H1 (cell line): Measurements from ENCODE around the gene NEUROG1. TPM values are rescaled to one million over a fixed set of nuclear protein-coding genes. Genes with fewer than 3 reads are reported as not detected.

Experiments
- CTCF ChIA-PET: fragments of 300-600 bp; sonication (Branson Sonifier 250); formaldehyde crosslinking; loops from one replicate; lab custom pipeline; 2021; ENCODE audit not compliant: partially characterized antibody; lab: Charles Lee
- POLR2A ChIA-PET: fragments of 300-600 bp; sonication (Branson Sonifier 250); formaldehyde crosslinking; loops from one replicate; lab custom pipeline; 2021; ENCODE audit warnings: inconsistent platforms; ENCODE audit not compliant: partially characterized antibody; lab: Charles Lee
- DNase-seq, 2 experiments: peaks; one replicate each; pipeline versions ENCODE4 v3.0.0 to v3.0.0-alpha.2; 2010 to 2022; ENCODE audit warnings: low spot score in 2 of 2, low read depth in 1 of 2, mixed read lengths in 1 of 2
- FAIRE-seq: peaks from 2 replicates; lab custom pipeline; 2011; peaks lifted over from hg19 to GRCh38; lab: Jason Lieb, UNC
- H2AFZ ChIP-seq: 2 replicates; pipeline ENCODE4 v1.8.1; 2012; ENCODE audit warnings: low read length, inconsistent platforms
- H2AK5ac ChIP-seq: 2 replicates; pipeline ENCODE4 v1.6.1; 2013; ENCODE audit warnings: low read depth, low read length
- H2BK120ac ChIP-seq: replicated peaks from 2 replicates; pipeline ENCODE3; 2013; ENCODE audit warnings: low read depth, low read length, inconsistent platforms
- H2BK12ac ChIP-seq: 2 replicates; pipeline ENCODE4 v1.6.1; 2013; ENCODE audit warnings: low read depth, low read length
- H2BK15ac ChIP-seq: 2 replicates; pipeline ENCODE4 v1.6.1; 2013; ENCODE audit warnings: low read length
- H2BK20ac ChIP-seq: 2 replicates; pipeline ENCODE4 v1.6.1; 2013; ENCODE audit warnings: low read length
- H2BK5ac ChIP-seq: 2 replicates; pipeline ENCODE4 v1.6.1; 2013; ENCODE audit warnings: low read depth, low read length
- H3K14ac ChIP-seq: 2 replicates; pipeline ENCODE4 v1.6.1; 2013; ENCODE audit warnings: inconsistent platforms; ENCODE audit not compliant: insufficient read length
- H3K18ac ChIP-seq: 2 replicates; pipeline ENCODE4 v1.6.1; 2013; ENCODE audit warnings: low read length; ENCODE audit errors: extremely low read depth
- H3K23ac ChIP-seq: 2 replicates; pipeline ENCODE4 v1.6.1; 2013; ENCODE audit warnings: inconsistent platforms; ENCODE audit not compliant: insufficient read length
- H3K23me2 ChIP-seq: 2 replicates; pipeline ENCODE4 v1.6.1; 2013; ENCODE audit warnings: low read depth, low read length
- H3K27ac ChIP-seq: 2 replicates; pipeline ENCODE4 v1.6.1; 2011; ENCODE audit warnings: low read depth, low read length, inconsistent platforms
- H3K27me3 ChIP-seq, 4 experiments: replicated peaks in 1 of 4; 1 replicate in 1 of 4; 2 replicates in 3 of 4; pipeline versions ENCODE4 v1.6.1 to v1.8.1; 2011 to 2013; ENCODE audit warnings: low read length in 3 of 4, mild to moderate bottlenecking in 3 of 4, inconsistent platforms in 2 of 4, mixed read lengths in 2 of 4, moderate library complexity in 1 of 4; ENCODE audit not compliant: control insufficient read depth in 3 of 4, insufficient read depth in 3 of 4; ENCODE audit errors: extremely low read depth in 1 of 4
- H3K36me3 ChIP-seq, 4 experiments: 2 replicates each; pipeline versions ENCODE4 v1.6.1 to v1.8.1; 2011 to 2013; ENCODE audit warnings: mild to moderate bottlenecking in 4 of 4, low read length in 3 of 4, moderate library complexity in 2 of 4, control low read depth in 1 of 4, inconsistent platforms in 1 of 4; ENCODE audit not compliant: insufficient read depth in 4 of 4, control insufficient read depth in 2 of 4
- H3K4ac ChIP-seq: replicated peaks from 2 replicates; pipeline ENCODE3; 2013; ENCODE audit warnings: low read length, low read depth, mixed read lengths, inconsistent platforms; ENCODE audit not compliant: insufficient read length
- H3K4me1 ChIP-seq, 4 experiments: replicated peaks in 1 of 4; 1 replicate in 1 of 4; 2 replicates in 3 of 4; pipeline versions ENCODE4 v1.6.1 to v1.8.1; 2011 to 2013; ENCODE audit warnings: low read length in 3 of 4, inconsistent platforms in 2 of 4, mixed read lengths in 1 of 4; ENCODE audit not compliant: insufficient read depth in 4 of 4, control insufficient read depth in 3 of 4
- H3K4me2 ChIP-seq, 2 experiments: 2 replicates each; pipeline versions ENCODE4 v1.6.1 to v1.8.1; 2011 to 2013; ENCODE audit warnings: low read depth in 2 of 2, low read length in 2 of 2, control low read depth in 1 of 2, inconsistent platforms in 1 of 2, mild to moderate bottlenecking in 1 of 2; ENCODE audit not compliant: insufficient read depth in 1 of 2
- H3K4me3 ChIP-seq, 4 experiments: fragments of 200-600, 300-600 bp in 1 of 4; sonication (generic), shearing (Covaris generic), sonication (Bioruptor Twin) in 1 of 4; 2 replicates each; pipeline versions ENCODE4 v1.5.1 to v1.8.1; 2011 to 2016; ENCODE audit warnings: low read length in 4 of 4, low read depth in 3 of 4, control low read depth in 2 of 4, inconsistent platforms in 2 of 4, mild to moderate bottlenecking in 2 of 4, mixed read lengths in 1 of 4, moderate library complexity in 1 of 4; ENCODE audit not compliant: insufficient read depth in 2 of 4; ENCODE audit errors: extremely low read depth in 1 of 4
- H3K56ac ChIP-seq: replicated peaks from 2 replicates; pipeline ENCODE3; 2013; ENCODE audit warnings: low read depth, mild to moderate bottlenecking, mixed read lengths, low read length, inconsistent platforms; ENCODE audit not compliant: insufficient read length
- H3K79me1 ChIP-seq: 2 replicates; pipeline ENCODE4 v1.6.1; 2013; ENCODE audit warnings: low read depth, low read length, control low read depth
- H3K79me2 ChIP-seq, 2 experiments: 2 replicates each; pipeline versions ENCODE4 v1.6.1 to v1.8.1; 2012 to 2013; ENCODE audit warnings: low read length in 2 of 2, mild to moderate bottlenecking in 2 of 2, inconsistent platforms in 1 of 2; ENCODE audit not compliant: insufficient read depth in 2 of 2, control insufficient read depth in 1 of 2
- H3K9ac ChIP-seq, 4 experiments: replicated peaks in 1 of 4; 1 replicate in 1 of 4; 2 replicates in 3 of 4; pipeline versions ENCODE4 v1.6.1 to v1.8.1; 2011 to 2013; ENCODE audit warnings: low read depth in 3 of 4, low read length in 3 of 4, control low read depth in 2 of 4, mild to moderate bottlenecking in 2 of 4, moderate library complexity in 2 of 4, inconsistent platforms in 1 of 4; ENCODE audit errors: extremely low read depth in 1 of 4
- H3K9me3 ChIP-seq, 2 experiments: 2 replicates each; pipeline versions ENCODE4 v1.6.1 to v1.8.1; 2012 to 2013; ENCODE audit warnings: mild to moderate bottlenecking in 2 of 2, moderate library complexity in 2 of 2, control low read depth in 1 of 2, inconsistent platforms in 1 of 2, low read depth in 1 of 2, low read length in 1 of 2, mixed read lengths in 1 of 2; ENCODE audit not compliant: insufficient read depth in 2 of 2
- H4K20me1 ChIP-seq, 2 experiments: replicated peaks in 1 of 2; 2 replicates each; pipeline versions ENCODE3 to v1.8.1; 2011 to 2013; ENCODE audit warnings: inconsistent platforms in 2 of 2, low read length in 2 of 2, mild to moderate bottlenecking in 1 of 2; ENCODE audit not compliant: insufficient read depth in 2 of 2, control insufficient read depth in 1 of 2
- H4K5ac ChIP-seq: 2 replicates; pipeline ENCODE4 v1.6.1; 2013; ENCODE audit warnings: low read length, low read depth, mixed read lengths, inconsistent platforms; ENCODE audit not compliant: insufficient read length
- H4K8ac ChIP-seq: 2 replicates; pipeline ENCODE4 v1.8.0; 2013; ENCODE audit warnings: mild to moderate bottlenecking, moderate library complexity, low read length, inconsistent platforms; ENCODE audit not compliant: insufficient read depth; ENCODE audit errors: extremely low read depth
- H4K91ac ChIP-seq: replicated peaks from 2 replicates; pipeline ENCODE3; 2013; ENCODE audit warnings: low read length, mixed read lengths, inconsistent platforms; ENCODE audit not compliant: insufficient read length
- ATF3 ChIP-seq: IDR thresholded peaks from 2 replicates; pipeline ENCODE4 v1.6.1; 2011; ENCODE audit warnings: low read depth, mild to moderate bottlenecking, low read length; ENCODE audit not compliant: insufficient read depth
- GTF2F1 ChIP-seq: IDR thresholded peaks from 2 replicates; pipeline ENCODE4 v1.6.1; 2012; ENCODE audit warnings: low read depth, low read length, improper control_type of control experiment, borderline replicate concordance
- SP1 ChIP-seq: IDR thresholded peaks from 2 replicates; pipeline ENCODE4 v1.6.1; 2011; ENCODE audit warnings: low read depth, low read length
- WGBS, 2 experiments: shearing (Covaris generic) in 1 of 2; methylation state at CpG; one replicate each; pipeline versions ENCODE4 v1.1.6 to v1.1.7; 2013 to 2015; ENCODE audit warnings: low lambda C conversion rate in 2 of 2, mixed read lengths in 2 of 2, inconsistent platforms in 1 of 2, low coverage in 1 of 2, missing lambda C conversion rate in 1 of 2; ENCODE audit not compliant: insufficient replicate concordance in 2 of 2, insufficient coverage in 1 of 2, insufficient read length in 1 of 2; ENCODE audit errors: extremely low coverage in 1 of 2, missing lambda C conversion rate in 1 of 2; 5-methylcytosine and 5-hydroxymethylcytosine counted together
- polyA plus RNA-seq, 7 experiments: library from polyadenylated mRNA; depleted of rRNA in 3 of 7; stranded (reverse) in 5 of 7; unstranded in 2 of 7; fragments of >200 nt in 5 of 7; fragments of 200-250 nt in 2 of 7; gene quantifications; 1 replicate in 5 of 7; 2 replicates in 1 of 7; 4 replicates in 1 of 7; pipeline versions ENCODE4 v1.2.1 to v1.2.3, GENCODE V29; 2011 to 2013; ENCODE audit warnings: missing spikeins in 2 of 7, mixed read lengths in 2 of 7
- total RNA-seq: library from RNA; stranded (reverse); fragmentation: NEBNext Ultra II Directional; extraction: Animal tissue kit (Norgen Biotek cat#: 25700); gene quantifications from 2 replicates; pipeline ENCODE4 v1.2.1, GENCODE V29; 2021
- TF ChIP-seq, protein P1 (sequence below): IDR thresholded peaks from 2 replicates; pipeline ENCODE4 v1.6.1; 2012; ENCODE audit warnings: inconsistent platforms
- TF ChIP-seq, protein P2 (sequence below): IDR thresholded peaks from 2 replicates; pipeline ENCODE4 v1.6.1; 2011; ENCODE audit warnings: low read length, improper control_type of control experiment

Gene NEUROG1
- total and polyA plus RNA-seq, 2 of the 8 experiments (the other 6 are each of a cell fraction or from before 2014, with no cell fraction given), result not detected

GRCh38 chr5:135559354-135559753 is 23.6 kb upstream of the NEUROG1 start:
- Histone ChIP-seq H2BK12ac (no peak overlapping the region), H3K36me3 (no peaks in the 10 kb centered on the region), H3K4me2 (no peak overlapping the region), H2AFZ (0 out of 2 replicates have a peak overlapping the region, but pooled peaks have one; percentile 58), H3K79me1 (no peaks in the 10 kb centered on the region), H3K14ac (no peak overlapping the region), H2BK15ac (no peak overlapping the region), H3K4me3 (no peak overlapping the region), H4K91ac (no peak overlapping the region), H4K5ac (no peak overlapping the region), H3K79me2 (no peaks in the 10 kb centered on the region), H3K56ac (no peak overlapping the region), H3K4ac (no peak overlapping the region), H2BK120ac (no peak overlapping the region), H3K23me2 (no peaks in the 10 kb centered on the region), H3K9me3 (no peaks in the 10 kb centered on the region), H3K9ac (no peak overlapping the region), H3K18ac (no peak overlapping the region), H4K20me1 (no peaks in the 10 kb centered on the region), H2BK5ac (no peak overlapping the region), H2AK5ac (no peak overlapping the region), H2BK20ac (no peak overlapping the region), H3K4me1 (peaks cover 0 to 6% (median 1%) of the 10 kb centered on the region in 4 experiments; a peak in 3 of 7 replicates), H3K27ac (no peak overlapping the region), H3K27me3 (no peaks in the 10 kb centered on the region; a peak in 1 of 7 replicates), H4K8ac (no peak overlapping the region), H3K23ac (no peak overlapping the region)
- no peak for DNase-seq
- TF ChIP-seq GTF2F1 (no peak), ATF3 (peak; percentile 62; the same call in 1 of the 2 replicates), SP1 (peak; percentile 68; the same call in 1 of the 2 replicates)
- TF ChIP-seq, protein P1, sequence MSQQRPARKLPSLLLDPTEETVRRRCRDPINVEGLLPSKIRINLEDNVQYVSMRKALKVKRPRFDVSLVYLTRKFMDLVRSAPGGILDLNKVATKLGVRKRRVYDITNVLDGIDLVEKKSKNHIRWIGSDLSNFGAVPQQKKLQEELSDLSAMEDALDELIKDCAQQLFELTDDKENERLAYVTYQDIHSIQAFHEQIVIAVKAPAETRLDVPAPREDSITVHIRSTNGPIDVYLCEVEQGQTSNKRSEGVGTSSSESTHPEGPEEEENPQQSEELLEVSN, result peak; percentile 50; the same call in 1 of the 2 replicates
- TF ChIP-seq, protein P2, sequence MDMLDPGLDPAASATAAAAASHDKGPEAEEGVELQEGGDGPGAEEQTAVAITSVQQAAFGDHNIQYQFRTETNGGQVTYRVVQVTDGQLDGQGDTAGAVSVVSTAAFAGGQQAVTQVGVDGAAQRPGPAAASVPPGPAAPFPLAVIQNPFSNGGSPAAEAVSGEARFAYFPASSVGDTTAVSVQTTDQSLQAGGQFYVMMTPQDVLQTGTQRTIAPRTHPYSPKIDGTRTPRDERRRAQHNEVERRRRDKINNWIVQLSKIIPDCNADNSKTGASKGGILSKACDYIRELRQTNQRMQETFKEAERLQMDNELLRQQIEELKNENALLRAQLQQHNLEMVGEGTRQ, result peak; percentile 85
- WGBS, 2 experiments, result 93% methylated on average over 6 of the region's 6 CpGs; no CpG with 5 or more reads in 1 of the 2 experiments
- ChIA-PET CTCF (interaction anchor here (0.5 to 20.6 kb wide), 17 partner anchors 9 to 324 kb away, joined by 3 to 547 read pairs (median 4); partner anchors contain the start of genes CXCL14 and SLC25A48), POLR2A (interaction anchor here (1.2 kb wide), 1 partner anchor 174 kb away, joined by 3 read pairs; no protein-coding TSS in a partner anchor)
- no peak for FAIRE-seq
